Measurements from ENCODE around the gene APOL4.

DNA sequence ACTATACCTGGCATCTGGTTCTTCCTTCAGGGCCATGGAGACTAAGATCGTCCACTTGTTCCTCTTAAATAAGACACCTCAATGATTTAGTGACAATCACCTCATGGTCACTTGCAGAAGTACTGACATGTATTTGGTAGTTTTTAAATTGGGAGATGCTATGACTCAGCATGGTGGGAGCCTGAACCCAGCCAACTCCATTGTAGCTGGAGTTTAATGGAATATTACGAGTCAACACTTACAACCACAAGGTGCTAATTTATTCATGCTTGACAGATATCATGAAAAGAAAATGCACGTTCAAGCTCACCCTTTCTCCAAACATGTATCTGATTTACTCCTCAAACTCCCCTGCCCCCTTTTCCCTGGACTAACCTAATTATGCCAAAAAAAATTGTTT lies 24.4 kb downstream of the APOL4 start:
- TF ChIP-seq, protein P1, sequence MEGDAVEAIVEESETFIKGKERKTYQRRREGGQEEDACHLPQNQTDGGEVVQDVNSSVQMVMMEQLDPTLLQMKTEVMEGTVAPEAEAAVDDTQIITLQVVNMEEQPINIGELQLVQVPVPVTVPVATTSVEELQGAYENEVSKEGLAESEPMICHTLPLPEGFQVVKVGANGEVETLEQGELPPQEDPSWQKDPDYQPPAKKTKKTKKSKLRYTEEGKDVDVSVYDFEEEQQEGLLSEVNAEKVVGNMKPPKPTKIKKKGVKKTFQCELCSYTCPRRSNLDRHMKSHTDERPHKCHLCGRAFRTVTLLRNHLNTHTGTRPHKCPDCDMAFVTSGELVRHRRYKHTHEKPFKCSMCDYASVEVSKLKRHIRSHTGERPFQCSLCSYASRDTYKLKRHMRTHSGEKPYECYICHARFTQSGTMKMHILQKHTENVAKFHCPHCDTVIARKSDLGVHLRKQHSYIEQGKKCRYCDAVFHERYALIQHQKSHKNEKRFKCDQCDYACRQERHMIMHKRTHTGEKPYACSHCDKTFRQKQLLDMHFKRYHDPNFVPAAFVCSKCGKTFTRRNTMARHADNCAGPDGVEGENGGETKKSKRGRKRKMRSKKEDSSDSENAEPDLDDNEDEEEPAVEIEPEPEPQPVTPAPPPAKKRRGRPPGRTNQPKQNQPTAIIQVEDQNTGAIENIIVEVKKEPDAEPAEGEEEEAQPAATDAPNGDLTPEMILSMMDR (optimal IDR thresholded peaks at IDR 0.05 in 1 of 3, IDR thresholded peaks at IDR 0.05 in 1 of 3, conservative IDR thresholded peaks at IDR 0.05 in 1 of 3; ENCODE audit: extremely low read depth in 1 of 3, insufficient read depth in 2 of 3, low read length in 3 of 3) = no peak
- TF ChIP-seq EZH2 (IDR thresholded peaks at IDR 0.05; ENCODE audit: low read length) = no peak

All from keratinocyte (primary cell).